A673 (cell line): ENCODE data around the gene NRG3. TPM values are rescaled to one million over a fixed set of nuclear protein-coding genes. Genes with fewer than 3 reads are reported as not detected.
"Not testable (repeated sequence)": the region's sequence is repeated elsewhere in the genome, so short reads cannot be mapped to it uniquely, and the experiment has no call there.

Experiments
- BruUV-seq: library from RNA; stranded (reverse); fragments of 400-500 nt; replicated peaks from 2 replicates; lab custom pipeline; 2021; lab: Mats Ljungman, UMichigan
- CTCF ChIA-PET: fragments of 300-600 bp; sonication (Branson Sonifier 250); formaldehyde crosslinking; loops from one replicate; lab custom pipeline; 2022; ENCODE audit warnings: antibody characterized with exemption; lab: Charles Lee
- POLR2A ChIA-PET: fragments of 300-600 bp; sonication (Branson Sonifier 250); formaldehyde crosslinking; loops from one replicate; lab custom pipeline; 2022; ENCODE audit warnings: antibody characterized with exemption; ENCODE audit not compliant: low non-redundant PET; lab: Charles Lee
- DNase-seq: peaks from one replicate; pipeline ENCODE4 v3.0.0-alpha.2; 2015; ENCODE audit warnings: low spot score
- H3K27ac ChIP-seq: fragments of 200-600 bp; sonication (generic); 2 replicates; pipeline ENCODE4 v1.5.1; 2016; ENCODE audit warnings: mixed run types, low read depth, mild to moderate bottlenecking, mixed read lengths, antibody characterized with exemption, low read length; ENCODE audit not compliant: poor library complexity, severe bottlenecking
- H3K27me3 ChIP-seq: fragments of 200-600 bp; sonication (generic); replicated peaks from 2 replicates; pipeline ENCODE4 v1.6.1; 2017; ENCODE audit warnings: mixed run types, low read depth, mild to moderate bottlenecking, mixed read lengths, antibody characterized with exemption, low read length; ENCODE audit not compliant: insufficient read depth, poor library complexity
- H3K36me3 ChIP-seq: fragments of 200-600 bp; sonication (generic); 2 replicates; pipeline ENCODE4 v1.6.1; 2016; ENCODE audit warnings: mixed run types, mild to moderate bottlenecking, mixed read lengths, antibody characterized with exemption, low read length; ENCODE audit not compliant: insufficient read depth, poor library complexity, severe bottlenecking
- H3K4me1 ChIP-seq: fragments of 200-600 bp; sonication (generic); 2 replicates; pipeline ENCODE4 v1.6.1; 2017; ENCODE audit warnings: mixed run types, mild to moderate bottlenecking, mixed read lengths, antibody characterized with exemption, low read length; ENCODE audit not compliant: insufficient read depth, poor library complexity, severe bottlenecking
- H3K4me3 ChIP-seq: fragments of 200-600 bp; sonication (generic); 2 replicates; pipeline ENCODE4 v1.5.1; 2016; ENCODE audit warnings: low read depth, mixed run types, mild to moderate bottlenecking, mixed read lengths, low read length; ENCODE audit not compliant: poor library complexity, severe bottlenecking
- H3K9me3 ChIP-seq: fragments of 200-600 bp; sonication (generic); 2 replicates; pipeline ENCODE4 v1.6.1; 2016; ENCODE audit warnings: mixed run types, low read depth, mild to moderate bottlenecking, mixed read lengths, antibody characterized with exemption, low read length; ENCODE audit not compliant: poor library complexity, severe bottlenecking
- EZH2 ChIP-seq: fragments of 200-600 bp; sonication (generic); IDR thresholded peaks from 2 replicates; pipeline ENCODE4 v1.6.1; 2017; ENCODE audit warnings: borderline replicate concordance, low read depth, mild to moderate bottlenecking, mixed read lengths, antibody characterized with exemption, low read length; ENCODE audit not compliant: poor library complexity, severe bottlenecking
- intact Hi-C: fragments of 100-400 bp; cut with micrococcal nuclease; formaldehyde crosslinking; loops from one replicate; pipeline ENCODE4 v1.10.0; 2022; ENCODE audit not compliant: unreplicated experiment
- total RNA-seq: library from RNA; stranded (reverse); gene quantifications from 2 replicates; pipeline ENCODE4 v1.2.3, GENCODE V29; 2021
- TF ChIP-seq, protein P1 (sequence below): fragments of 300-800, 200-600 bp; sonication (generic); conservative IDR thresholded peaks from 2 replicates; pipeline ENCODE4 v1.5.1; 2017; ENCODE audit warnings: low read depth, mild to moderate bottlenecking, antibody characterized with exemption, low read length, moderate library complexity, mixed read lengths

The NRG3 gene
- total RNA-seq, 1 experiment from 2014 or later: not detected

DNA sequence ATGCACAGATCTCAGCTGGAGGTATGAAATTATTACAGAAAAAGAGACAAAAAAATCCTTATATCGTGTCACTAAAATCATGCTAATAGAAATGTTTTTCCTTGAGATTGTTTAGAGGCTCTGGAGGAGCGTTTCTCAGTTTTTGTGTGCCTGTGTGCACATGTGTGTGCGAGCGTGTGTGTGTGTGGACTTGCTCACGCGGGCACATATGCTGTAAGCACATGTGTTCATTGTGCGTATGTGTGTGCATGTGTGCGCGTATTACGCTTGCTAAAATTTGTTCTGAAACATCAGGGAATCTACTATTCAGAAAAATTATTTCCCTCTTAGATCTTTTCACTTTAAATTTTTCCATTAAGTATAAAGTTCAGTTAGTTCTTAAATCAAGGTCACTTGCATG, 1111.2 kb downstream of the NRG3 start:
- Histone ChIP-seq H3K36me3 (no peaks in the 10 kb centered on the region), H3K27me3 (no peaks in the 10 kb centered on the region), H3K4me3 (no peak overlapping the region), H3K9me3 (no peaks in the 10 kb centered on the region), H3K4me1 (no peaks in the 10 kb centered on the region), H3K27ac (no peak overlapping the region)
- ChIA-PET CTCF (no interaction called here), POLR2A (no interaction called here)
- intact Hi-C loops: no loop called here
- DNase-seq: no peak
- BruUV-seq: no TSS peak
- TF ChIP-seq, protein P1, sequence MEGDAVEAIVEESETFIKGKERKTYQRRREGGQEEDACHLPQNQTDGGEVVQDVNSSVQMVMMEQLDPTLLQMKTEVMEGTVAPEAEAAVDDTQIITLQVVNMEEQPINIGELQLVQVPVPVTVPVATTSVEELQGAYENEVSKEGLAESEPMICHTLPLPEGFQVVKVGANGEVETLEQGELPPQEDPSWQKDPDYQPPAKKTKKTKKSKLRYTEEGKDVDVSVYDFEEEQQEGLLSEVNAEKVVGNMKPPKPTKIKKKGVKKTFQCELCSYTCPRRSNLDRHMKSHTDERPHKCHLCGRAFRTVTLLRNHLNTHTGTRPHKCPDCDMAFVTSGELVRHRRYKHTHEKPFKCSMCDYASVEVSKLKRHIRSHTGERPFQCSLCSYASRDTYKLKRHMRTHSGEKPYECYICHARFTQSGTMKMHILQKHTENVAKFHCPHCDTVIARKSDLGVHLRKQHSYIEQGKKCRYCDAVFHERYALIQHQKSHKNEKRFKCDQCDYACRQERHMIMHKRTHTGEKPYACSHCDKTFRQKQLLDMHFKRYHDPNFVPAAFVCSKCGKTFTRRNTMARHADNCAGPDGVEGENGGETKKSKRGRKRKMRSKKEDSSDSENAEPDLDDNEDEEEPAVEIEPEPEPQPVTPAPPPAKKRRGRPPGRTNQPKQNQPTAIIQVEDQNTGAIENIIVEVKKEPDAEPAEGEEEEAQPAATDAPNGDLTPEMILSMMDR: no peak
- no peak for TF ChIP-seq EZH2

DNA sequence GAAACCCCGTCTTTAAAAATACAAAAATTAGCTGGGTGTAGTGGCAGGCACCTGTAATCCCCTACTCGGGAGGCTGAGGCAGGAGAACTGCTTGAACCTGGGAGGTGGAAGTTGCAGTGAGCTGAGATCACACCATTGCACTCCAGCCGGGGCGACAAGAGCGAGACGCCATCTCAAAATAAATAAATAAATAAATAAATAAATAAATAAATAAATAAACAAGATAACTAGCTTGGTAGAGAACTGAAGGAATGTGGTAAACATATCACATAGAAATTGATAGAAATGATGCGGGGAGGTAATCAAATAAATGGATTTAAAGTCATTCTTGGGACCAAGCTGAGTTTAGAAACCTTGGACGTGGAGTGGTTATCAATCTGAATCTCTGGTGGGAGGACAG, 1131.5 kb downstream of the NRG3 start:
- H3K27ac ChIP-seq, H3K9me3 ChIP-seq, intact Hi-C loops, H3K36me3 ChIP-seq, H3K27me3 ChIP-seq, H3K4me3 ChIP-seq, BruUV-seq, DNase-seq, CTCF ChIA-PET, POLR2A ChIA-PET, H3K4me1 ChIP-seq: not testable (repeated sequence)

DNA sequence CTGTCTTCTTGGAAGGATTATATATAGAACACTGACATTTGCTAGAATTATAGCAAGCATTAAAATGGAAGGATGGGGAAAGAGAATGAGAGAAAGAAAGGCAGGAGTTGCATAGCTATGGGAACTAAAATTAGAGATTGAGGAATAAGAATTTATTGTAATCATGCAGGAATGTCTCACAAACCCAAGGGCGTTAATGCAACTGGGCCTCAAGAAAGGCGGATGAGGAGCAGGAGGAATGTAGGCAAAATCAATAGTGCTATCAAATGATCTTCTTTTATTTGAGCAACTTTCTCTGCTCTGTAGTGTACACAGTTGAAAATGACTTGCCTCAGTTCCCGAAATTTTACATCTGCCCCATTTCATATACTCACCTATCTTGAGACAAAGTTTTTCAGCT, 1132.5 kb downstream of the NRG3 start:
- H3K4me1 ChIP-seq: no peaks in the 10 kb centered on the region
- ChIA-PET POLR2A (no interaction called here), CTCF (no interaction called here)
- H3K4me3 ChIP-seq: no peak overlapping the region
- no peaks in the 10 kb centered on the region for H3K27me3 ChIP-seq
- no peaks in the 10 kb centered on the region for H3K9me3 ChIP-seq
- TF ChIP-seq, protein P1: no peak
- no peak for TF ChIP-seq EZH2
- BruUV-seq: no TSS peak
- H3K36me3 ChIP-seq: no peaks in the 10 kb centered on the region
- intact Hi-C loops: no loop called here
- DNase-seq: no peak
- no peak overlapping the region for H3K27ac ChIP-seq

DNA sequence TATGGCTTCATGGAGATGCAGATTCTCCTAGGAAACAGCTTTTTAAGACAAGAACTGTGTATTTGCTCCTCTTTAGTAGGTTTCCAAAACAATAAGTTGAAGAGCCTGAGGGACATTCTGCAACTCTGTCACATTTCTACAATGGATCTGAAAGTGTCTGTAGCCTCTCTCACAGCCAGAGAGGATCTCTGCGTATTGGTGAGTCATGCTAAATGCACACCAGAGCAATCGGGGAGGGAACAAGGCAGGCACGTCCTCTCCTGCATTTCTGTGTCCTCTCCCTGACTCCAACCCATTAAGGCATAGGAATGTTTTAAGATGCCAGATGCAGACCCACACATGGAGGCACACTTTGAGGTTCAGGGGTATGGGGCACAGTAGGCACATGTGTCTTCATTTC, 1137.9 kb downstream of the NRG3 start:
- H3K27me3 ChIP-seq: no peaks in the 10 kb centered on the region
- peaks cover 4% of the 10 kb centered on the region for H3K9me3 ChIP-seq
- no peaks in the 10 kb centered on the region for H3K4me1 ChIP-seq
- no TSS peak for BruUV-seq
- TF ChIP-seq EZH2: no peak
- TF ChIP-seq, protein P1: no peak
- intact Hi-C loops: no loop called here
- CTCF ChIA-PET: no interaction called here
- DNase-seq: no peak
- H3K4me3 ChIP-seq: no peak overlapping the region
- no peaks in the 10 kb centered on the region for H3K36me3 ChIP-seq
- no peak overlapping the region for H3K27ac ChIP-seq
- POLR2A ChIA-PET: no interaction called here
